Kidney glomerular epithelial cell (primary cell): Measurements from ENCODE around the gene TECPR2.

Experiments used
- DNase-seq: peaks from one replicate; lab custom pipeline; 2025; lab: John Stamatoyannopoulos, UW

TECPR2 gene

DNA sequence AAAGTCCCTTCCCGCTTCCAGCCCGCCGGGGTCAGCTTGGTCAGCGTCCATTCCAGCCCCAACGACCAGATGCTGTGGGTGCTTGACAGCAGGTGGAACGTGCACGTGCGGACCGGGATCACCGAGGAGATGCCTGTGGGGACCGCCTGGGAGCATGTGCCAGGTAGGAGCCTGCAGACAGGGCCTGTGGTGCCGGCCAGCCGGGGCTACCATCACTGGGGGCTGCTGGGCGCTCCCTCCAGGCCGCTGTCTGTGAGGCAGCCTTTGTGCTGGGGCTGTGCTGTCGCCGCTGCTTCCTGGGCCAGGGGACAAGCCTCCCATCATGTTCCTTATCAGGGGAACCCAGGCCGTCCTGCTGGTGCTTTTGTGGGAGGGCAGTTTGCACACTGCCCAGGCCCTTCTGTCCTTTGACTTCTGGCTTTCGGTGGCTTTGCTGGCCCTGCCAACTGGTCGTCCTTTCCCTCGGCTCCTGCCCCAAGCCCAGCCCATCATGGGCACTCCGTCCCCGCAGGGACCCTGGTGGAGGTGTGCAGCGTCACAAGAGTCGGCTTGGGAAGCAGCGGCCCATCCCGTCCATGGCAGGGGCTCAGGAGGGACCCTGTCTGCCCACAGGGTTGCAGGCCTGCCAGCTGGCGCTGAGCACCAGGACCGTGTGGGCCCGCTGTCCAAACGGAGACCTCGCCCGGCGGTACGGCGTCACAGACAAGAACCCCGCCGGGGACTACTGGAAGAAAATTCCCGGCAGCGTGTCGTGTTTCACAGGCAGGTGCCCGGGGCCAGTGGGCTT lies 134.4 kb downstream of the TECPR2 start:
- DNase-seq, result no peak

DNA sequence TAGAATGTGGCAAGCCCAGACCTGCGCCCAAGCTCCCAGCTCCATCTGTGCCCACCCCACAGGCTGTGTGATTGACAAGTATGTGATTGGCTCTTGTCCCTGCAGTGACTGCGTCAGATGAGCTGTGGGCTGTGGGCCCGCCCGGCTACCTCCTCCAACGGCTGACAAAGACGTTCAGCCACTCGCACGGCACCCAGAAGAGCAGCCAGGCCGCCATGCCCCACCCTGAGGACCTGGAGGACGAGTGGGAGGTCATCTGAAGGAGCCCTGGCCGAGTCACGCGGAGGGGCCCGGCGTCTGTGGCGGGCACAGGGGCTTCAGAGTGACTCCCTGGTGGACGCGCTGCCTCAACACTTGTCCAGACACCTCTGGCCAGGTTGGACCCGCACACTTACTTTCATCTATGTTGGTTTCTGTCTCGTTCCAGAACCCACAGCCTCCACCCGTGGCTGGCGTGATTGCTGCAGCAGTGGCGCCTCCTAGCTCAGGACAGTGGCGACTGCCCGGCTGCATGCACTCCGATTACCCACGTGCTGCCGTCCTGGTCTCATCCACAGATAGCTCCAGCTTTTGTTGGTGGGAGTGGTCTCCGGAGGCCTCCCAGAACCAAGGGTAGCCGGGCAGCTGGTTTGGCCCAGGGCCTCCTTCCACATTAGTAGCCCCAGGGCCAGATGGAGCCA lies 135.4 kb downstream of the TECPR2 start:
- no peak for DNase-seq

DNA sequence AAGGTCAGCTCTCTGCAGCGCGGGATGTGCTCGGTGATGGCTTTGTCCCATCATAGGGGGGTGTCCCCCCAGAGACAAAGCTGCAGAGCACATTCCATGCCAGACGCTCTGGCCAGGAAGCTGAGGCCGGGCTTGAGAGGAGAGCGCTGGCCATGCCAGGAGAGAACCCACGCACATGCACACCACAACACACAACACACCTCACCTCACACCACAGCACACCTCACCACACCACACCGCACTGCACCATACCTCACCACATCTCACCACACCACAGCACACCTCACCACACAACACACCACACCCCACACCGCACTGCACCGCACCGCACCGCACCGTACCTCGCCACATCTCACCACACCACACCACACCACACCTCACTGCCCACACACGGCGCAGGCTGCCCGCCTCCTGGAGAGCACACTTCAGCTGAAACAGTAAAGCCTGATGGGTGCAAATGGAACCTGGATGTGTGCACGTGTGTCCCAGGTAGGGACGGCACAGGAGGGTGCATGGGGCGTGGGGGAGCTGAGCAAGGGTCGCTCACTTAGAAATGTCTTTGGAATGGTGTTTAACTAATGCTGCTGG lies 136.0 kb downstream of the TECPR2 start:
- no peak for DNase-seq

- no peak for DNase-seq
Measured at GRCh38 chr14:102499401-102500157, 136.8 kb downstream of the TECPR2 start.

DNA sequence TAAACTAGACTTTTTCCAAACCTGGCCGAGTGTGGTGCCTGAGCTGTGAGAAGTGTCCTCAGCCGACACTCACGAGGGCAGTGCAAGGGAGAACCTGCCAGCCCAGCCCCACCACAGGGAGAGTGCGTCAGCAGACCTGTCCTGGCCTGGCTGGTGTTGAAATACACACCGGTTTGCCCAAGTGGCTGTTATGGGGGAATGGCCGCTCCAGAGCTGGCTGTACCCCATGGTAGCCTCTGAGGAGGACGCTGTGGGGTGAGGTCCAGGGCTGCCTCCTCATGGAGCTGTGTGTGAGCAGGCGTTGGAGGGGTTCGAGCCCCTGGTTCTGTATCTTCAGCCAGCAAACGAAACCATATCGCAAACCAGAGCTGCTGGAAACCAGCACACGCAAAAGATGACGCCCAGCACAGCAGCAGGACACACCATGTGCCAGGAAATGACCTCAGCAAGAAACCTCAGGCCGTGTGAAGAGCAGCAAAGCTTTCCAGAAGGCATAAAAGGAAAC lies 137.5 kb downstream of the TECPR2 start:
- no peak for DNase-seq

DNA sequence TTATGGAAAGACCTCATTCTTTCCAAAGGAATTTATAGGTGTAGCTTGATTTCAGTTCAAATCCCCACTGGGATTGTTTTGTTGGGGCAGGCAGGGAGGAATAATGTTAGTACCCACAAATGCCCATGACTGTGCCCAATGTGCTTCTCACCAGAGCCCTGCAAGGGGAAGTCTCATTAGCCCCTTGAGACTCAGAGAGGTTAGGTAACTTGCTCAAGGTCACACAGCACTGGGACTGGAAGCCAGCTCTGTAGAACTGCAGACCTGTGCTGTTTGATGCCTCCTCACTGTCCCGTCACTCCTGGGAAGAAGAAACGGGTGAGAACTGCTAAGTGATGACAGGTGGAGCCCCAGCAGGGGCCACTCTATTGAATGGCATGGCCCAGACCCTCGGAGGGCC lies 138.0 kb downstream of the TECPR2 start:
- DNase-seq, result no peak

GRCh38 chr14:102501751-102502315 lies 139.1 kb downstream of the TECPR2 start:
- DNase-seq, result no peak

GRCh38 chr14:102502571-102502970 lies 139.8 kb downstream of the TECPR2 start:
- DNase-seq, result no peak

- DNase-seq, result no peak
Measured at GRCh38 chr14:102503641-102504327, 141.0 kb downstream of the TECPR2 start.

DNA sequence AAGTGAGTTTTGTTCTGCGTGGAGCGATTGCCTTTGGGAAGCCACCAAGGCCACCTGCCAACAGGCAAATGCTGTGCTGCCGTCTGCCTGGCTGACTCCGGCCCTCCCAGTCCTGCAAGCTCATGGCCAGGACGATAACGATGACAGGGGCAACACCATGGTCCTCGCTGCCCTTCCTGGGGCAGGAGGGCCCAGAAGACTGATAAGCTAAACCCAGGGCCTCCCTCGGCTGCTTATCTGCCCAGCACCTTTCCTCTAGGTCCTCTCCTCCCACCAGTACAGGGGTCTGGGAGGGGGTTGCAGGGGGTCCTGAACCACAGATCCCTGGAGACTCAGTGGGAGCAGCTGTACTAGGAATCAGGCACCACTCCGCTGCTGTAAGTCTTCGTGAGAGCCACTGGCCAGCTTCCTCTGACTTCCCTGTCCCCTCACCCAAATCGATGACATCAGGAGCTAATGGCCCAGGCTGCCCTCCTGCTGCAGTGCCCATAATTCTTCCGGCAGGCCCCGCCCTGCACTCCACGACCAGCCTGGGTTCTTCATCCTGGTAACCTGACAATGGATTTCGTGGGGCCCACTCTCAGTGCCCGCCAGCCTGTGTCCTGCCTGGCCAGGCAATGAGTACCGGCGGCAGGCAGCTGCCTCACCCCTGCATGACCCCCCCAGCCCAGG lies 141.7 kb downstream of the TECPR2 start:
- no peak for DNase-seq

DNA sequence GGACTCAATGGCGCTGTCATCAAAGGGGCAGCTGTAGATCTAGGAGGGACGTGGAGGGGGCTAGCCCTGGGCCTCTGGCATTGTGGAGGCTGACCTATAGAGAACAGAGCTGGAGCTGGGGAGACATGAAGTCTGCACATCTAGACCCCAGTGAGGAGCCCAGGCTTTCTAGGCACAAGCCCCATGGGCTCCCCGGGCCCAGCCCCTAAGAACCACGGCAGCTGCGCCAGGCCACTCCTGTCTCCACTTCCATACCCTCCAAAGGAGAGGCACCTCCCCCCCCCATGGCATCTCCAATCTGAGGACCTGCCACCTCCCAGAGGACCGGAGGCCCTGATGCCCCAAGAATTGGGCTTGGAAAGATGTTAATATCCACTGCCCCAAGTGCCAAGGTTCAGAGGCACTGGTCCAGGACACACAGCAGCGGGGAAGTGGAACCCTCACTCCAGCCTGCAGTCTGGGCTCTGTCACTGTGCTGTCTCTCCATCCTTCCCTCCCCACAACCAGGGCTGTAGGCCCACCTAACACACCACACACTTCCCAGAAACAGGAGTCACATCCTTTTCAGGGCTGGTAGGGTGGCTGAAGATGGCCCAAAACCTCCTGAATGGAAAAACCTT lies 142.4 kb downstream of the TECPR2 start:
- DNase-seq, result no peak

- no peak for DNase-seq
Measured at GRCh38 chr14:102505775-102506625, 143.3 kb downstream of the TECPR2 start.

GRCh38 chr14:102506626-102506925 lies 143.8 kb downstream of the TECPR2 start:
- DNase-seq, result no peak

GRCh38 chr14:102507081-102507856 lies 144.5 kb downstream of the TECPR2 start:
- DNase-seq, result no peak

DNA sequence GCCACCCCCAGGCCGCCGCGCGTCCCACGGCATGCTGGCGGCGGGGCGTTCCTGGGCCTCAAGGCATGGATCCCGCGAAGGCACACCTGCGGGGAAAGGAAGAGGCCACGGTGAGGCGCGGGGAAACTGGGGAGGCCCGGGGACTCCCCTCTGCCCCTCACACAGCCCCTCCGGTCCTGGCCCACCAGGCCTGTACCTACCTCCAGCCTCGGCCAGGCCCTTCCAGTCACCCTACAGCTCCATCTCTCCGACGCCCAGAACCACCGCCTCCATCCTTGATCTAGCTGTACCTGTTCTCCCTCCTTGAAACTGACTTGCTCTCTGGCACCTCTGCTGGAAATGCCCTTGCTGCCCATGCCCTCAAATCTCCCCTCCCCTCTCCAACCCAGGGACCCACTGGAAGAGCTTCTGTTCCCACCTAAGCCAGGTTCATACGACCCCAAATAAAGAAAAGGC lies 145.1 kb downstream of the TECPR2 start:
- no peak for DNase-seq

GRCh38 chr14:102508410-102508773 lies 145.7 kb downstream of the TECPR2 start:
- no peak for DNase-seq

DNA sequence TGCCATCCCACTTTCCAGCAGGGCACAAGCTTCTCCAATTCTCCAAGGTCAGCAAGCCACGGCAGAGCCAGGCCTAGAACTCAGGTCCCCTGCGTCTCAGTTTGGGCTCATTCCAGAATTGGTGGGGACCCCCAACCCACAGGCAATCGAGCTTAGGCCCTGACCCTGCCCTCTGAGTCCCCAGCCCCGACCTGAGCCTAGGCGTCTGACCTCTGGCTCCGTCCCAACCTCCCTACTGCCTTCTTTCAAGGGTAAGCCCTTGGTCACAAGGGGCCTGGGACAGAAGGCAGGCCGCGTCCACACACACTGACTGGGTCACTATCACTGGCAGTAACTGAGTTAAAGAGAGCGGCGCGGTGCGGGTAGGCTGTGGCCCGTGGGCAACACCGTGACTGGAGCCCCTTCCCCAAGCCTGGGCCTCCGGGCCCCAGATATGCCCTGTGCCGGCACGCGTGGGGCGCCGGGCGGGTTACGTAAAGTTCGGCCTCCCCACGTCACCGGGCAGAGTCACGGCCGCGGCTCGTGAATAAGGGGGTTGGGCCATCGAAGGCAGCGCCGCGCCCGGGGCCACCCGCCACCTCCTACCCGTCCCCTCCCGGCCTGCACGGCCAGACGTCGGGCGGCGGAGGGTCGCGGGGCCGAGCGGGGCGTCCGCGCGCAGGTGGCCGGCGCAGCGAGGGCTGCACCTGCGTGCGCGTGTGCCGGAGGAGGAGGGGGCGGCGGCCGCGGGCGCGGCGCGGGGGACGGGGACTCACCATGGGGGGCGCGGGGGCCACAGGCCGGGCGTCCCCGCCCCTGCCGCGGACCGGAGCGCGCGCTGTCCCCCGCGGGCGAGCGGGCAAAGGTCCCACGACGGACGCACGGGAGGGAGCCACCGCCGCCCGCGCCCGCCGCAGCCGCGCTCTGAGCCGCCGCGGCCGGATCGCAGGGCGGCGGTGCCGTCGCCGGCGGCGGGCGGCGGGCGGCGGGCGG lies 146.3 kb downstream of the TECPR2 start:
- DNase-seq, result no peak
